Medulla oblongata (tissue), 1 donor: ENCODE data around the gene GLT1D1.
"Not testable (repeated sequence)": the region's sequence is repeated elsewhere in the genome, so short reads cannot be mapped to it uniquely, and the experiment has no call there.

Experiments
- DNase-seq: peaks from one replicate; pipeline ENCODE4 v3.0.0-alpha.2; 2015; ENCODE audit errors: extremely low spot score

The GLT1D1 gene

GRCh38 chr12:128852885-128853599, at the start of gene GLT1D1:
Gene GLT1D1 (plus strand): TSS chr12:128853478. CDS start chr12:128853582, 104 bp downstream.
- DNase-seq, result no peak

GRCh38 chr12:128803788-128804187, 49.5 kb upstream of the GLT1D1 start:
- no peak for DNase-seq

- DNase-seq, result no peak
These were observed 48.5 kb upstream of the GLT1D1 start for GRCh38 chr12:128804762-128805161.

- not testable (repeated sequence) for DNase-seq
These were observed 47.9 kb upstream of the GLT1D1 start for GRCh38 chr12:128805406-128805805.

GRCh38 chr12:128806573-128806972, 46.7 kb upstream of the GLT1D1 start:
- DNase-seq, result no peak

GRCh38 chr12:128807161-128807724, 46.0 kb upstream of the GLT1D1 start:
- peak; percentile 84 for DNase-seq

GRCh38 chr12:128808651-128809050, 44.6 kb upstream of the GLT1D1 start:
- DNase-seq, result no peak

- DNase-seq, result peak; percentile 78
These were observed 42.8 kb upstream of the GLT1D1 start for GRCh38 chr12:128810182-128811127.

GRCh38 chr12:128811806-128812205, 41.5 kb upstream of the GLT1D1 start:
- no peak for DNase-seq

GRCh38 chr12:128813392-128813791, 39.9 kb upstream of the GLT1D1 start:
- no peak for DNase-seq

- peak; percentile 13 for DNase-seq
These were observed 39.4 kb upstream of the GLT1D1 start for GRCh38 chr12:128813883-128814282.

- DNase-seq, result no peak
These were observed 38.6 kb upstream of the GLT1D1 start for GRCh38 chr12:128814411-128815261.

GRCh38 chr12:128815779-128816642, 37.3 kb upstream of the GLT1D1 start:
- no peak for DNase-seq

GRCh38 chr12:128816643-128816920, 36.7 kb upstream of the GLT1D1 start:
- DNase-seq, result no peak

GRCh38 chr12:128817111-128818015, 35.9 kb upstream of the GLT1D1 start:
- peak; percentile 86 for DNase-seq

GRCh38 chr12:128818065-128819022, 34.9 kb upstream of the GLT1D1 start:
- DNase-seq, result peak; percentile 49

GRCh38 chr12:128819293-128820144, 33.8 kb upstream of the GLT1D1 start:
- DNase-seq, result no peak

GRCh38 chr12:128820253-128820652, 33.0 kb upstream of the GLT1D1 start:
- no peak for DNase-seq
